ENCODE measurements around the gene LRRC14B. TPM values are rescaled to one million over a fixed set of nuclear protein-coding genes. Genes with fewer than 3 reads are reported as not detected.

LRRC14B gene
- total and polyA plus RNA-seq, 3 donors from 2014 or later = 0.33 to 0.94 (median 0.93) TPM

GRCh38 chr5:174876-175465, 16.3 kb upstream of the LRRC14B start:
- intact Hi-C loops (cut with DNase I; ENCODE audit: low total_unique reads) = no loop called here
- Histone ChIP-seq H3K27ac (no peak overlapping the region), H3K27me3 (no peaks in the 10 kb centered on the region), H3K4me1 (peaks cover 11% of the 10 kb centered on the region), H3K9me3 (no peaks in the 10 kb centered on the region), H3K4me3 (no peak overlapping the region), H3K36me3 (ENCODE audit: low read depth, missing control alignments) (no peaks in the 10 kb centered on the region)
- 89 to 96% methylated on average over 16 of the region's 16 CpGs for WGBS, 2 donors
- no peak for TF ChIP-seq CTCF (IDR thresholded peaks at IDR 0.05)
- no peak for TF ChIP-seq POLR2A (IDR thresholded peaks at IDR 0.05)
- no peak for DNase-seq

GRCh38 chr5:176296-176823, 14.9 kb upstream of the LRRC14B start:
- no peaks in the 10 kb centered on the region for H3K9me3 ChIP-seq
- TF ChIP-seq POLR2A (IDR thresholded peaks at IDR 0.05) = no peak
- no peak for TF ChIP-seq CTCF (IDR thresholded peaks at IDR 0.05)
- no peak overlapping the region for H3K27ac ChIP-seq
- no peak overlapping the region for H3K4me3 ChIP-seq
- no peaks in the 10 kb centered on the region for H3K36me3 ChIP-seq (ENCODE audit: low read depth, missing control alignments)
- DNase-seq = no peak
- H3K27me3 ChIP-seq = no peaks in the 10 kb centered on the region
- intact Hi-C loops (cut with DNase I; ENCODE audit: low total_unique reads) = no loop called here
- H3K4me1 ChIP-seq = no peaks in the 10 kb centered on the region
- WGBS, 2 donors = 85 to 90% methylated on average over 10 to 11 of the region's 11 CpGs

- 63 to 85% methylated on average over 5 of the region's 5 CpGs for WGBS, 2 donors
These were observed 13.2 kb upstream of the LRRC14B start for GRCh38 chr5:178110-178509.

GRCh38 chr5:179401-179800, 11.9 kb upstream of the LRRC14B start:
- intact Hi-C loops (cut with DNase I; ENCODE audit: low total_unique reads) = no loop called here
- no peak for TF ChIP-seq CTCF (IDR thresholded peaks at IDR 0.05)
- TF ChIP-seq POLR2A (IDR thresholded peaks at IDR 0.05) = no peak
- no peaks in the 10 kb centered on the region for H3K36me3 ChIP-seq (ENCODE audit: low read depth, missing control alignments)
- H3K27ac ChIP-seq = no peak overlapping the region
- no peaks in the 10 kb centered on the region for H3K4me1 ChIP-seq
- no peaks in the 10 kb centered on the region for H3K9me3 ChIP-seq
- DNase-seq = no peak
- 90 to 95% methylated on average over 5 to 9 of the region's 9 CpGs for WGBS, 2 donors
- H3K27me3 ChIP-seq = no peaks in the 10 kb centered on the region
- no peak overlapping the region for H3K4me3 ChIP-seq

More at GRCh38 chr5:178110-178509, 13.2 kb upstream of the LRRC14B start:
- H3K27me3 ChIP-seq = no peaks in the 10 kb centered on the region
- no peak overlapping the region for H3K27ac ChIP-seq
- no peak overlapping the region for H3K4me3 ChIP-seq
- H3K9me3 ChIP-seq = no peaks in the 10 kb centered on the region
- DNase-seq = no peak
- H3K36me3 ChIP-seq (ENCODE audit: low read depth, missing control alignments) = no peaks in the 10 kb centered on the region
- no peaks in the 10 kb centered on the region for H3K4me1 ChIP-seq
- no peak for TF ChIP-seq POLR2A (IDR thresholded peaks at IDR 0.05)
- no peak for TF ChIP-seq CTCF (IDR thresholded peaks at IDR 0.05)
- intact Hi-C loops (cut with DNase I; ENCODE audit: low total_unique reads) = no loop called here

All from testis (tissue), 3 donors.